Hepatocyte (in vitro differentiated cells): ENCODE results near the gene SLC1A6. TPM values are rescaled to one million over a fixed set of nuclear protein-coding genes. Genes with fewer than 3 reads are reported as not detected.

Source experiments
- DNase-seq: peaks from one replicate; pipeline ENCODE4 v3.0.0-alpha.2; 2016; ENCODE audit warnings: low spot score
- H2AFZ ChIP-seq: fragments of 200-600 bp; sonication (generic); 2 replicates; pipeline ENCODE4 v1.6.0; 2016; ENCODE audit warnings: antibody characterized with exemption, mild to moderate bottlenecking
- H3K27ac ChIP-seq: fragments of 200-600 bp; sonication (generic); 2 replicates; pipeline ENCODE4 v1.5.1; 2016; ENCODE audit warnings: mild to moderate bottlenecking
- H3K27me3 ChIP-seq: fragments of 200-600 bp; sonication (generic); 2 replicates; pipeline ENCODE4 v1.6.1; 2016
- H3K36me3 ChIP-seq: fragments of 200-600 bp; sonication (generic); replicated peaks from 2 replicates; pipeline ENCODE4 v1.5.1; 2016; ENCODE audit warnings: low read depth; ENCODE audit not compliant: insufficient read depth
- H3K4me1 ChIP-seq: fragments of 200-600 bp; sonication (generic); 2 replicates; pipeline ENCODE4 v1.5.1; 2016; ENCODE audit warnings: mild to moderate bottlenecking, moderate library complexity; ENCODE audit not compliant: insufficient read depth
- H3K4me2 ChIP-seq: fragments of 200-600 bp; sonication (generic); 2 replicates; pipeline ENCODE4 v1.6.0; 2016
- H3K4me3 ChIP-seq: fragments of 200-600 bp; sonication (generic); 2 replicates; pipeline ENCODE4 v1.5.1; 2016; ENCODE audit warnings: mild to moderate bottlenecking
- H3K79me2 ChIP-seq: fragments of 200-600 bp; sonication (generic); 2 replicates; pipeline ENCODE4 v1.6.0; 2017; ENCODE audit warnings: mild to moderate bottlenecking
- H3K9me2 ChIP-seq: fragments of 200-600 bp; sonication (generic); replicated peaks from 2 replicates; pipeline ENCODE4 v1.6.0; 2017; ENCODE audit warnings: mild to moderate bottlenecking; ENCODE audit not compliant: insufficient read depth
- H3K9me3 ChIP-seq: fragments of 200-600 bp; sonication (generic); 2 replicates; pipeline ENCODE4 v1.5.1; 2016; ENCODE audit warnings: low read depth, mild to moderate bottlenecking
- H4K20me1 ChIP-seq: fragments of 200-600 bp; sonication (generic); 2 replicates; pipeline ENCODE4 v1.6.0; 2016; ENCODE audit warnings: mild to moderate bottlenecking; ENCODE audit not compliant: insufficient read depth, poor library complexity, severe bottlenecking
- EZH2 ChIP-seq: fragments of 200-600 bp; sonication (generic); IDR thresholded peaks from 2 replicates; pipeline ENCODE4 v1.6.1; 2016; ENCODE audit warnings: antibody characterized with exemption, mild to moderate bottlenecking, borderline replicate concordance
- EZH2phosphoT487 ChIP-seq: fragments of 200-600 bp; sonication (generic); IDR thresholded peaks from one replicate; pipeline ENCODE4 v1.6.1; 2018; ENCODE audit warnings: antibody characterized with exemption, mild to moderate bottlenecking, low read depth, moderate library complexity; ENCODE audit not compliant: unreplicated experiment, severe bottlenecking
- WGBS: methylation state at CpG from one replicate; pipeline ENCODE4 v1.1.6; 2016; ENCODE audit warnings: low lambda C conversion rate; ENCODE audit errors: missing lambda C conversion rate; 5-methylcytosine and 5-hydroxymethylcytosine counted together
- polyA plus RNA-seq: library from polyadenylated mRNA; unstranded; fragments of >200 nt; fragmentation: Nextera tagmentation; extraction: Ambion mirVana; gene quantifications from 2 replicates; pipeline ENCODE4 v1.2.1, GENCODE V29; 2016
- total RNA-seq: library from RNA; depleted of rRNA; stranded (reverse); fragments of >200 nt; gene quantifications from 2 replicates; pipeline ENCODE4 v1.2.3, GENCODE V29; 2014
- TF ChIP-seq, protein P1 (sequence below): fragments of 200-600 bp; sonication (generic); IDR thresholded peaks from 2 replicates; pipeline ENCODE4 v1.5.1; 2016; ENCODE audit warnings: antibody characterized with exemption, mild to moderate bottlenecking; ENCODE audit not compliant: poor library complexity

SLC1A6 gene
- total and polyA plus RNA-seq, 2 experiments from 2014 or later = 1.2 to 4.6 TPM

DNA sequence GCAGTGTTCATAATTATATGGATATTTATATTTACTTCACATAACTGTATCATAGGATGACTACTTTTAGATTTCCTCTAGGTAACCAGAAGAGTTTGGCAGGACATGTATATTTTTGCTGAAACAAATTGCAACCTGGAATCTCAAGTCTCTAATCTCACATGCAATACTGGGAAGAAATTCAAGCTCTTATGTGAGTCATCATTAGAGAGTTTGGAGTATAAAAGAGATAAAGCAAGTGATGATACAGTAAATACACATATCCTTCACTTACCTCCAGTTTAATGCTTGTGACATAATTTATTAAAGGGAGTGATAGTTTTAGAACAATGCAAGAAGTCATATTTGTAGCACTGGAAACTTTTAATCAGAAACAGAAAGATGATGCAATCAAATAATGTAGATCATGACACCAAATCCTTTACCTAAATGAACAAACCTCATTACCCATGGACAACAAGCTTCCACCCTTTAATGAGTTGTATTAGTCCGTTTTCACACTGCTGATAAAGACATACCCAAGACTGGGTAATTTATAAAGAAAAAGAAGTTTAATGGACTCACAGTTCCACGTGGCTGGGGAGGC lies 77.9 kb downstream of the SLC1A6 start:
- Histone ChIP-seq H3K27ac (no peak overlapping the region), H2AFZ (no peak overlapping the region), H3K4me1 (no peaks in the 10 kb centered on the region), H3K4me3 (no peak overlapping the region), H4K20me1 (no peaks in the 10 kb centered on the region), H3K4me2 (no peak overlapping the region), H3K79me2 (no peaks in the 10 kb centered on the region), H3K36me3 (no peaks in the 10 kb centered on the region), H3K9me3 (no peaks in the 10 kb centered on the region), H3K27me3 (no peaks in the 10 kb centered on the region), H3K9me2 (no peaks in the 10 kb centered on the region)
- WGBS = 7% methylated on average over 2 of the region's 2 CpGs
- no peak for DNase-seq
- no peak for TF ChIP-seq EZH2phosphoT487
- TF ChIP-seq, protein P1, sequence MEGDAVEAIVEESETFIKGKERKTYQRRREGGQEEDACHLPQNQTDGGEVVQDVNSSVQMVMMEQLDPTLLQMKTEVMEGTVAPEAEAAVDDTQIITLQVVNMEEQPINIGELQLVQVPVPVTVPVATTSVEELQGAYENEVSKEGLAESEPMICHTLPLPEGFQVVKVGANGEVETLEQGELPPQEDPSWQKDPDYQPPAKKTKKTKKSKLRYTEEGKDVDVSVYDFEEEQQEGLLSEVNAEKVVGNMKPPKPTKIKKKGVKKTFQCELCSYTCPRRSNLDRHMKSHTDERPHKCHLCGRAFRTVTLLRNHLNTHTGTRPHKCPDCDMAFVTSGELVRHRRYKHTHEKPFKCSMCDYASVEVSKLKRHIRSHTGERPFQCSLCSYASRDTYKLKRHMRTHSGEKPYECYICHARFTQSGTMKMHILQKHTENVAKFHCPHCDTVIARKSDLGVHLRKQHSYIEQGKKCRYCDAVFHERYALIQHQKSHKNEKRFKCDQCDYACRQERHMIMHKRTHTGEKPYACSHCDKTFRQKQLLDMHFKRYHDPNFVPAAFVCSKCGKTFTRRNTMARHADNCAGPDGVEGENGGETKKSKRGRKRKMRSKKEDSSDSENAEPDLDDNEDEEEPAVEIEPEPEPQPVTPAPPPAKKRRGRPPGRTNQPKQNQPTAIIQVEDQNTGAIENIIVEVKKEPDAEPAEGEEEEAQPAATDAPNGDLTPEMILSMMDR = no peak
- no peak for TF ChIP-seq EZH2

Other genes with a start within 250 kb of the SLC1A6 start
- gene ADGRE2, start 201.3 kb downstream of the SLC1A6 start, total RNA-seq = 0.16 and 0.57 TPM in 2 replicates
- 2.1 and 3.2 TPM in 2 replicates for gene ADGRE2, start 201.3 kb downstream of the SLC1A6 start, polyA plus RNA-seq
- gene OR7A5, start 144.7 kb downstream of the SLC1A6 start, total RNA-seq = not detected in 2 replicates
- 0.12 TPM in 1 of 2 replicates, not detected in the other for gene OR7A5, start 144.7 kb downstream of the SLC1A6 start, polyA plus RNA-seq
- 0.03 TPM in 1 of 2 replicates, not detected in the other for gene OR7C1, start 144.7 kb downstream of the SLC1A6 start, total RNA-seq
- gene OR7C1, start 144.7 kb downstream of the SLC1A6 start, polyA plus RNA-seq = 0.02 and 1.2 TPM in 2 replicates
- not detected in 2 replicates for gene OR7A10, start 130.9 kb downstream of the SLC1A6 start, total RNA-seq
- not detected in 2 replicates for gene OR7A10, start 130.9 kb downstream of the SLC1A6 start, polyA plus RNA-seq
- gene OR7A17, start 93.7 kb downstream of the SLC1A6 start, total RNA-seq = not detected in 2 replicates
- gene OR7A17, start 93.7 kb downstream of the SLC1A6 start, polyA plus RNA-seq = not detected in 2 replicates
- gene OR7C2, start 38.4 kb downstream of the SLC1A6 start, total RNA-seq = not detected in 2 replicates
- not detected in 2 replicates for gene OR7C2, start 38.4 kb downstream of the SLC1A6 start, polyA plus RNA-seq
- not detected in 2 replicates for gene CASP14, start 69.6 kb upstream of the SLC1A6 start, total RNA-seq
- gene CASP14, start 69.6 kb upstream of the SLC1A6 start, polyA plus RNA-seq = not detected in 2 replicates
- gene OR1I1, start 102.3 kb upstream of the SLC1A6 start, total RNA-seq = not detected in 2 replicates
- gene OR1I1, start 102.3 kb upstream of the SLC1A6 start, polyA plus RNA-seq = not detected in 2 replicates
- 14.5 and 17.8 TPM in 2 replicates for gene SYDE1, start 127.5 kb upstream of the SLC1A6 start, total RNA-seq
- gene SYDE1, start 127.5 kb upstream of the SLC1A6 start, polyA plus RNA-seq = 15.2 and 18.5 TPM in 2 replicates
- 17.2 and 25.2 TPM in 2 replicates for gene NOTCH3, start 221.1 kb upstream of the SLC1A6 start, total RNA-seq
- 30.0 and 34.8 TPM in 2 replicates for gene NOTCH3, start 221.1 kb upstream of the SLC1A6 start, polyA plus RNA-seq